ENCODE measurements around the gene OOSP2.

DNA sequence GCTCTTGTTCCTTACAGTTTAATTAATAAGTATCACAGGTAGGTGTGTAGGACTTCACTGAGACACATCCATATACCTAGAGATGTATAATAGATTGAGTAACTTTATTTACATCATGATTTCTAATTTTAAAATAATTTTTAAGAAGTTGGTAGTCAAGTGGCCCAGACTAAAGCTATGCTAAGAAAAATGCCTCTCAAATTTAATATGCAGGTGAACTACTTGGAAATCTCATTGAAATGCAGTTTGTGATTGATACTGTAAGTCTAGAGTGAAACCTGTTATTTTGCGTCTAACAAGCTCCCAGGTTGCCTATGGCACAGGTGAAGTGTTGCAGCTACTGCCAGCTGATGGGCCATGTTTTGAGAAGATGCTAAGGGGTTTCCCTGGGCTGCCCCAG, 23.3 kb upstream of the OOSP2 start, which contains the start of gene OOSP4B:
- TF ChIP-seq POLR2A (IDR thresholded peaks at IDR 0.05) = no peak
- TF ChIP-seq, protein P1, sequence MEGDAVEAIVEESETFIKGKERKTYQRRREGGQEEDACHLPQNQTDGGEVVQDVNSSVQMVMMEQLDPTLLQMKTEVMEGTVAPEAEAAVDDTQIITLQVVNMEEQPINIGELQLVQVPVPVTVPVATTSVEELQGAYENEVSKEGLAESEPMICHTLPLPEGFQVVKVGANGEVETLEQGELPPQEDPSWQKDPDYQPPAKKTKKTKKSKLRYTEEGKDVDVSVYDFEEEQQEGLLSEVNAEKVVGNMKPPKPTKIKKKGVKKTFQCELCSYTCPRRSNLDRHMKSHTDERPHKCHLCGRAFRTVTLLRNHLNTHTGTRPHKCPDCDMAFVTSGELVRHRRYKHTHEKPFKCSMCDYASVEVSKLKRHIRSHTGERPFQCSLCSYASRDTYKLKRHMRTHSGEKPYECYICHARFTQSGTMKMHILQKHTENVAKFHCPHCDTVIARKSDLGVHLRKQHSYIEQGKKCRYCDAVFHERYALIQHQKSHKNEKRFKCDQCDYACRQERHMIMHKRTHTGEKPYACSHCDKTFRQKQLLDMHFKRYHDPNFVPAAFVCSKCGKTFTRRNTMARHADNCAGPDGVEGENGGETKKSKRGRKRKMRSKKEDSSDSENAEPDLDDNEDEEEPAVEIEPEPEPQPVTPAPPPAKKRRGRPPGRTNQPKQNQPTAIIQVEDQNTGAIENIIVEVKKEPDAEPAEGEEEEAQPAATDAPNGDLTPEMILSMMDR (IDR thresholded peaks at IDR 0.05) = no peak
